ENCODE results near the gene COCH.
"Not testable (repeated sequence)": the region's sequence is repeated elsewhere in the genome, so short reads cannot be mapped to it uniquely, and the experiment has no call there.

DNA sequence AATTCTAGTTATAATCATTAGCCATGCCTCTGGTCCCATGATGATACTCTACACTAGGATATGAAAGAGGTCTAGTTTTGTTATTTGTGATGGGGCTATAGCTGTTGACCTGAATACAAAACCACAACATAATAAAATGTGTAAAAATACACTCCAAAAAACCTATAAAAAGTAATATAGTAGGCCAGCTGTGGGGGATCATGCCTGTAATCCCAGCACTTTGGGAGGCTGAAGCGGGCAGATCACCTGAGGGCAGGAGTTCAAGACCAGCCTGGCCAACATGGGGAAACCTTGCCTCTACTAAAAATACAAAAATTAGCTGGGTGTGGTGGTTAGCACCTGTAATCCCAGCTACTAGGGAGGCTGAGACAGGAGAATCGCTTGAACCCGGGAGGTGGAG, 22.8 kb downstream of the COCH start:
- TF ChIP-seq CTCF, POLR2A (IDR thresholded peaks at IDR 0.05): not testable (repeated sequence)

All from body of pancreas (tissue), 4 donors.